ENCODE measurements around the gene NBPF15. TPM values are rescaled to one million over a fixed set of nuclear protein-coding genes. Genes with fewer than 3 reads are reported as not detected.
"Not testable (repeated sequence)": the region's sequence is repeated elsewhere in the genome, so short reads cannot be mapped to it uniquely, and the experiment has no call there.

Gene NBPF15
- total RNA-seq, 2 experiments from 2014 or later: 17.7 to 17.8 TPM

GRCh38 chr1:144412491-144413403, 48.7 kb downstream of the NBPF15 start:
- DNase-seq: peak; percentile 84
- H3K27me3 Mint-ChIP-seq: peaks cover 13% of the 10 kb centered on the region
- H3K9me3 Mint-ChIP-seq, H3K36me3 Mint-ChIP-seq, H3K4me1 Mint-ChIP-seq: not testable (repeated sequence)
- peak overlapping the region; percentile 86 for H3K4me3 Mint-ChIP-seq
- H3K27ac Mint-ChIP-seq: peak overlapping the region; percentile 95

- Mint-ChIP-seq H3K27ac (peak overlapping the region; percentile 95), H3K4me3 (peak overlapping the region; percentile 86), H3K27me3 (peaks cover 13% of the 10 kb centered on the region)
- DNase-seq: peak; percentile 78
- not testable (repeated sequence) for H3K4me1 Mint-ChIP-seq, H3K36me3 Mint-ChIP-seq, H3K9me3 Mint-ChIP-seq
Measured at GRCh38 chr1:144412068-144412471, 49.4 kb downstream of the NBPF15 start.

DNA sequence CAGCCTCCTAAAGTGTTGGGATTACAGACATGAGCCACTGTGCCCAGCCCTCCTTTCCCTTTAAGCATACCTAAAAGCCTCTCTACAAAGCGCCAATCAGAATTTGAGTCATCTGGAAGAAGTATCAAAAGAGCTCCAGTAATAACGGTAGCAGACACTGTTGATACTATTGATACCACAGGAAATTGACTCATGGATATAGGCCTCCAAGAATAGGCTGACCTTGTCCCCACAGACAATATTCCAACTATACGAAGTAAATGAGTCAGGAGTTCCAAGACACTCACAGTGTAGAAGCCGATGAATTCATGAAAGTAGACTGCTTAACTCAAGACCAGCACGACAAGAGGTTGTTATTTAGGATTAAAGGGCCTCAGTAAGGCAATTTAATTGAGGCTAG, 58.7 kb downstream of the NBPF15 start:
- H3K4me1 Mint-ChIP-seq, H3K36me3 Mint-ChIP-seq, H3K27me3 Mint-ChIP-seq, H3K4me3 Mint-ChIP-seq, DNase-seq, H3K9me3 Mint-ChIP-seq, H3K27ac Mint-ChIP-seq: not testable (repeated sequence)

DNA sequence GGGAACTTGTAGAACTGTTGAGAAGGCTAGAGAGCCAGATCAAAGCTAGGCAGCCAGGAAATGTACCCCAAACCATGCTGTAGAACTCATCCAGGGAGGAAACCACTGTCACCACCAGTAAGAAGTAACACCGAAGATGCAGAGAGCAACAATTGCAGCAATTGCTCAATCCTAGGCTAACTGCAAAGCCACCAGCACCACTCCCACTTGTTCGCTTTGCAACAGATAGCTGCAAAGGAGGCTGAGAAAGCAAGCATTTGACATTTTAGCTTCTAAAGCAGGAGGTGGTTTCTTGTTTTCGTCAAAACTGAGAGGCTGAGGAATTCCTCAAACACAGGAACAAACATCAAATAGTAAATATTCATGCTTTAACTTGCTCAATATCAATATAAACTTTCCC, 89.8 kb downstream of the NBPF15 start:
- H3K36me3 Mint-ChIP-seq, H3K4me3 Mint-ChIP-seq, H3K27me3 Mint-ChIP-seq, DNase-seq, H3K4me1 Mint-ChIP-seq, H3K27ac Mint-ChIP-seq, H3K9me3 Mint-ChIP-seq: not testable (repeated sequence)

Other genes with a start within 250 kb of the NBPF15 start
- gene PPIAL4E, start 88.0 kb downstream of the NBPF15 start, total RNA-seq: not detected
- gene PPIAL4F, start 131.2 kb upstream of the NBPF15 start, total RNA-seq: not detected